ENCODE measurements around the gene ANKRD13C. TPM values are rescaled to one million over a fixed set of nuclear protein-coding genes. Genes with fewer than 3 reads are reported as not detected.

The ANKRD13C gene, protein sequence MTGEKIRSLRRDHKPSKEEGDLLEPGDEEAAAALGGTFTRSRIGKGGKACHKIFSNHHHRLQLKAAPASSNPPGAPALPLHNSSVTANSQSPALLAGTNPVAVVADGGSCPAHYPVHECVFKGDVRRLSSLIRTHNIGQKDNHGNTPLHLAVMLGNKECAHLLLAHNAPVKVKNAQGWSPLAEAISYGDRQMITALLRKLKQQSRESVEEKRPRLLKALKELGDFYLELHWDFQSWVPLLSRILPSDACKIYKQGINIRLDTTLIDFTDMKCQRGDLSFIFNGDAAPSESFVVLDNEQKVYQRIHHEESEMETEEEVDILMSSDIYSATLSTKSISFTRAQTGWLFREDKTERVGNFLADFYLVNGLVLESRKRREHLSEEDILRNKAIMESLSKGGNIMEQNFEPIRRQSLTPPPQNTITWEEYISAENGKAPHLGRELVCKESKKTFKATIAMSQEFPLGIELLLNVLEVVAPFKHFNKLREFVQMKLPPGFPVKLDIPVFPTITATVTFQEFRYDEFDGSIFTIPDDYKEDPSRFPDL
- total RNA-seq (2012; rRNA removed), result 10.9 and 18.9 TPM in 2 replicates
- 8.3 and 8.5 TPM in 2 replicates for polyA plus RNA-seq (2012; rRNA removed)
- polyA plus RNA-seq (2012; cell fraction: cytosol; rRNA removed), result 3.2 and 3.6 TPM in 2 replicates
- 5.0 and 5.1 TPM in 2 replicates for polyA plus RNA-seq (2012; cell fraction: nucleus; rRNA removed; ENCODE audit: low replicate concordance)
- percentile 82 among the genes with signal in this experiment for Bru-seq, nascent RNA
- BruChase-seq, experiment 1, labeled RNA remaining after a 6-hour chase, result percentile 79 among the genes with signal in this experiment
- BruChase-seq, experiment 2, labeled RNA remaining after a 2-hour chase, result percentile 75 among the genes with signal in this experiment
- long read RNA-seq, full-length matches to known transcripts, result 14 of 32 reads
- long read RNA-seq, partial matches to known transcripts, result 1 of 32 reads
- long read RNA-seq, other reads (novel, unspliced or antisense), result 17 of 32 reads

- Histone ChIP-seq H3K14ac (replicated peaks; ENCODE audit: low read depth, low read length) (peak within 1 kb of the TSS; percentile 98), H4K5ac (ENCODE audit: low read depth, low read length) (peak within 1 kb of the TSS; percentile 81), H2AFZ (replicated peaks; ENCODE audit: low read length, poor library complexity) (peak within 1 kb of the TSS; percentile 98), H3K23ac (ENCODE audit: low read depth, low read length) (peak within 1 kb of the TSS; percentile 89), H3K4me3 (ENCODE audit: insufficient read depth, low read depth, low read length) (peak within 1 kb of the TSS; percentile 78), H3K36me3 (ENCODE audit: control insufficient read depth, insufficient read depth, low read length) (no peaks in the 10 kb centered on the region), H3K4me1 (ENCODE audit: control insufficient read depth, insufficient read depth, low read length) (no peaks in the 10 kb centered on the region), H3K56ac (ENCODE audit: extremely low read depth, insufficient read depth, low read length) (peak within 1 kb of the TSS; percentile 91), H3K9me3 (ENCODE audit: control insufficient read depth, insufficient read depth, low read length) (no peaks in the 10 kb centered on the region), H2BK15ac (ENCODE audit: low read depth, low read length) (peak within 1 kb of the TSS; percentile 60; the same call in 2 of the 3 replicates), H3K9me1 (ENCODE audit: insufficient read depth, low read length) (no peaks in the 10 kb centered on the region), H3K9ac (ENCODE audit: low read depth, low read length) (peak within 1 kb of the TSS; percentile 88), H4K20me1 (ENCODE audit: insufficient read depth, low read length) (peaks cover 26% of the 10 kb centered on the region), H2BK5ac (ENCODE audit: low read depth, low read length, poor library complexity, severe bottlenecking) (peak within 1 kb of the TSS; percentile 83), H2BK20ac (ENCODE audit: low read depth, low read length) (peak within 1 kb of the TSS; percentile 42; the same call in 1 of the 2 replicates), H4K8ac (ENCODE audit: low read depth in 2 of 2, low read length in 2 of 2) (peak within 1 kb of the TSS; percentile 65 to 94), H2AK5ac (ENCODE audit: low read depth, low read length) (peak within 1 kb of the TSS; percentile 76), H2AK9ac (replicated peaks; ENCODE audit: low read depth, low read length, poor library complexity) (peak within 1 kb of the TSS; percentile 96), H2BK120ac (ENCODE audit: low read depth, low read length) (peak within 1 kb of the TSS; percentile 81), H3K79me1 (ENCODE audit: low read depth in 1 of 2, low read length in 2 of 2) (peaks cover 4 to 35% of the 10 kb centered on the region in 2 experiments; a peak in 3 of 4 replicates), H4K91ac (ENCODE audit: insufficient read depth, low read depth, low read length) (peak within 1 kb of the TSS; percentile 91), H3K27ac (ENCODE audit: insufficient read depth, low read length) (peak within 1 kb of the TSS; percentile 88), H3K18ac (ENCODE audit: low read depth, low read length) (peak within 1 kb of the TSS; percentile 60), H3K27me3 (ENCODE audit: control insufficient read depth, insufficient read depth, low read length) (no peaks in the 10 kb centered on the region), H3K4me2 (ENCODE audit: low read depth, low read length) (peak within 1 kb of the TSS; percentile 88), H3K4ac (ENCODE audit: low read depth, low read length) (peak within 1 kb of the TSS; percentile 92)
- dilution Hi-C loops (cut with HindIII; ENCODE audit: low sequenced_read_pairs, unreplicated experiment), result no loop called here
- in situ Hi-C loops (cut with MboI; ENCODE audit: low sequenced_read_pairs), result loop anchor here (5.0 kb wide), 1 partner anchor 58 kb away; the partner anchor contains the start of gene CTH
- ChIA-PET POLR2A (ENCODE audit: unreplicated experiment) (interaction anchor here (0.6 to 1.3 kb wide), 3 partner anchors 26 to 219 kb away, joined by 3 to 4 read pairs (median 3); partner anchors contain the start of gene CTH), CTCF (no interaction called here)
- DNase-seq, result peak; percentile 96
- BruUV-seq (replicated peaks), result TSS peak; percentile 64
- peak; percentile 95 for ATAC-seq (ENCODE audit: low read depth)
- TF ChIP-seq MXI1 (IDR thresholded peaks at IDR 0.05; ENCODE audit: borderline replicate concordance, low read depth, low read length), result 0 out of 2 replicates have a peak, but pooled peaks have one; percentile 12
- peak; percentile 23; the same call in 1 of the 2 replicates for TF ChIP-seq FOS (IDR thresholded peaks at IDR 0.05; ENCODE audit: low read depth, low read length)
- TF ChIP-seq, protein P1, sequence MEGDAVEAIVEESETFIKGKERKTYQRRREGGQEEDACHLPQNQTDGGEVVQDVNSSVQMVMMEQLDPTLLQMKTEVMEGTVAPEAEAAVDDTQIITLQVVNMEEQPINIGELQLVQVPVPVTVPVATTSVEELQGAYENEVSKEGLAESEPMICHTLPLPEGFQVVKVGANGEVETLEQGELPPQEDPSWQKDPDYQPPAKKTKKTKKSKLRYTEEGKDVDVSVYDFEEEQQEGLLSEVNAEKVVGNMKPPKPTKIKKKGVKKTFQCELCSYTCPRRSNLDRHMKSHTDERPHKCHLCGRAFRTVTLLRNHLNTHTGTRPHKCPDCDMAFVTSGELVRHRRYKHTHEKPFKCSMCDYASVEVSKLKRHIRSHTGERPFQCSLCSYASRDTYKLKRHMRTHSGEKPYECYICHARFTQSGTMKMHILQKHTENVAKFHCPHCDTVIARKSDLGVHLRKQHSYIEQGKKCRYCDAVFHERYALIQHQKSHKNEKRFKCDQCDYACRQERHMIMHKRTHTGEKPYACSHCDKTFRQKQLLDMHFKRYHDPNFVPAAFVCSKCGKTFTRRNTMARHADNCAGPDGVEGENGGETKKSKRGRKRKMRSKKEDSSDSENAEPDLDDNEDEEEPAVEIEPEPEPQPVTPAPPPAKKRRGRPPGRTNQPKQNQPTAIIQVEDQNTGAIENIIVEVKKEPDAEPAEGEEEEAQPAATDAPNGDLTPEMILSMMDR (conservative IDR thresholded peaks at IDR 0.05; ENCODE audit: low read depth, low read length), result 0 out of 2 replicates have a peak, but pooled peaks have one; percentile 6
- no peak for TF ChIP-seq RFX5 (IDR thresholded peaks at IDR 0.05; ENCODE audit: low read depth, low read length)
- peak; percentile 60; the same call in 1 of the 2 replicates for TF ChIP-seq MAZ (IDR thresholded peaks at IDR 0.05; ENCODE audit: borderline replicate concordance, low read depth, low read length)
- no peak for TF ChIP-seq MAFK (IDR thresholded peaks at IDR 0.05; ENCODE audit: low read depth, low read length)
- peak; percentile 49 for TF ChIP-seq BHLHE40 (IDR thresholded peaks at IDR 0.05; ENCODE audit: low read depth, low read length)
- no peak for TF ChIP-seq NFE2L2 (IDR thresholded peaks at IDR 0.05; ENCODE audit: low read depth, low read length)
- 0 out of 2 replicates have a peak, but pooled peaks have one; percentile 4 for TF ChIP-seq RAD21 (IDR thresholded peaks at IDR 0.05; ENCODE audit: low read length)
- TF ChIP-seq CEBPB (IDR thresholded peaks at IDR 0.05; ENCODE audit: low read depth, low read length), result peak; percentile 30; the same call in 1 of the 2 replicates
- TF ChIP-seq POLR2A (IDR thresholded peaks at IDR 0.05; ENCODE audit: low read depth, low read length), result peak; percentile 93
- intact Hi-C loops (cut with micrococcal nuclease), result loop anchor here (1.0 to 5.0 kb wide), 3 partner anchors 37 to 132 kb away; partner anchors contain the start of gene SRSF11
- WGBS, 2 experiments (ENCODE audit: extremely low coverage in 2 of 2, insufficient read length in 1 of 2), result 1% methylated on average over 14 of the region's 65 CpGs; no CpG with 5 or more reads in 1 of the 2 experiments
These were observed at the start of gene ANKRD13C for GRCh38 chr1:70354332-70355110. Gene ANKRD13C, minus strand, starts transcription at chr1:70354722. Its CDS starts 314 bp downstream, at chr1:70354408.
